ENCODE measurements around the gene GTF3C2.

DNA sequence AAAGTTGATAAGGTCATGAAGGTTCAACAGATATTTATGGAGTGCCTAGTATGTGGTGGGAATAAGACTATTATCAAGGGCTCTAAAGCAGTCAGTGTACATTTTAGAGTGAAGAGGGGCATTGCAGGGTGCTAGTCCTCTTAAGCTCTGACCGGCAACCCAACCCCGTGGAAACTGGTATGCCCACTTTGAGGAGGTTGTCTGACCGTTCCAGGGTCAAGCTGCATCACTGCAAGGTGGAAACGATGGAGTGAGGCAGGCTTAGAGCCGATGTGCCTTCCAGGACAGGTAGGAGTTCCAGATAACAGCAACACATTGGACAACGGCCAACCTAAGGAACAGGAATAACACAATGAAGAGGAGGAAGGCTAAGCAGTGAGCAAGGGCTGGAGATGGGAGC lies 46.9 kb downstream of the GTF3C2 start:
- TF ChIP-seq, protein P1, sequence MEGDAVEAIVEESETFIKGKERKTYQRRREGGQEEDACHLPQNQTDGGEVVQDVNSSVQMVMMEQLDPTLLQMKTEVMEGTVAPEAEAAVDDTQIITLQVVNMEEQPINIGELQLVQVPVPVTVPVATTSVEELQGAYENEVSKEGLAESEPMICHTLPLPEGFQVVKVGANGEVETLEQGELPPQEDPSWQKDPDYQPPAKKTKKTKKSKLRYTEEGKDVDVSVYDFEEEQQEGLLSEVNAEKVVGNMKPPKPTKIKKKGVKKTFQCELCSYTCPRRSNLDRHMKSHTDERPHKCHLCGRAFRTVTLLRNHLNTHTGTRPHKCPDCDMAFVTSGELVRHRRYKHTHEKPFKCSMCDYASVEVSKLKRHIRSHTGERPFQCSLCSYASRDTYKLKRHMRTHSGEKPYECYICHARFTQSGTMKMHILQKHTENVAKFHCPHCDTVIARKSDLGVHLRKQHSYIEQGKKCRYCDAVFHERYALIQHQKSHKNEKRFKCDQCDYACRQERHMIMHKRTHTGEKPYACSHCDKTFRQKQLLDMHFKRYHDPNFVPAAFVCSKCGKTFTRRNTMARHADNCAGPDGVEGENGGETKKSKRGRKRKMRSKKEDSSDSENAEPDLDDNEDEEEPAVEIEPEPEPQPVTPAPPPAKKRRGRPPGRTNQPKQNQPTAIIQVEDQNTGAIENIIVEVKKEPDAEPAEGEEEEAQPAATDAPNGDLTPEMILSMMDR (IDR thresholded peaks at IDR 0.05; ENCODE audit: low read depth, low read length) = no peak
- TF ChIP-seq POLR2A (IDR thresholded peaks at IDR 0.05; ENCODE audit: extremely low read depth, insufficient read length) = no peak
- TF ChIP-seq, protein P2, sequence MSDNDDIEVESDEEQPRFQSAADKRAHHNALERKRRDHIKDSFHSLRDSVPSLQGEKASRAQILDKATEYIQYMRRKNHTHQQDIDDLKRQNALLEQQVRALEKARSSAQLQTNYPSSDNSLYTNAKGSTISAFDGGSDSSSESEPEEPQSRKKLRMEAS (IDR thresholded peaks at IDR 0.05; ENCODE audit: low read depth, low read length) = no peak
- no peak for TF ChIP-seq MYC (IDR thresholded peaks at IDR 0.05; ENCODE audit: low read depth, low read length)
